HG02798 (cell line): ENCODE data around the gene HOXC10.

Experiments used
- ATAC-seq: cut with Tn5 transposase; IDR thresholded peaks from one replicate; pipeline ENCODE4 v1.9.1; 2021; ENCODE audit warnings: mild to moderate bottlenecking; ENCODE audit not compliant: unreplicated experiment, poor library complexity

The HOXC10 gene

GRCh38 chr12:54000116-54001114 is 15.5 kb downstream of the HOXC10 start, which contains the start of gene HOXC9:
TSS of gene HOXC9 (plus strand) at chr12:54000161. CDS start at chr12:54000189, 28 bp downstream.
- ATAC-seq = no peak

GRCh38 chr12:54001283-54002187 is 16.6 kb downstream of the HOXC10 start:
- ATAC-seq = no peak

GRCh38 chr12:54002278-54002914 is 17.4 kb downstream of the HOXC10 start:
- ATAC-seq = no peak

- ATAC-seq = no peak
Observed at GRCh38 chr12:54002915-54003389, 18.0 kb downstream of the HOXC10 start.

- no peak for ATAC-seq
Observed at GRCh38 chr12:54003625-54004024, 18.7 kb downstream of the HOXC10 start.

GRCh38 chr12:54004063-54004840 is 19.3 kb downstream of the HOXC10 start:
- no peak for ATAC-seq

- ATAC-seq = no peak
Observed at GRCh38 chr12:54004841-54005530, 20.0 kb downstream of the HOXC10 start.

- ATAC-seq = no peak
Observed at GRCh38 chr12:54005531-54005852, 20.5 kb downstream of the HOXC10 start.

- ATAC-seq = peak; percentile 78
Observed at GRCh38 chr12:54005853-54006558, 21.1 kb downstream of the HOXC10 start.

GRCh38 chr12:54006559-54007220 is 21.7 kb downstream of the HOXC10 start:
- no peak for ATAC-seq

- no peak for ATAC-seq
Observed at GRCh38 chr12:54007538-54008259, 22.8 kb downstream of the HOXC10 start.

- ATAC-seq = no peak
Observed at GRCh38 chr12:54008260-54008552, 23.3 kb downstream of the HOXC10 start.

GRCh38 chr12:54009171-54010052 is 24.5 kb downstream of the HOXC10 start:
- no peak for ATAC-seq

- no peak for ATAC-seq
Observed at GRCh38 chr12:54010053-54010971, 25.4 kb downstream of the HOXC10 start.

GRCh38 chr12:54010972-54011664 is 26.2 kb downstream of the HOXC10 start:
- no peak for ATAC-seq
